Upper lobe of left lung (tissue), 4 donors: ENCODE results near the gene MAP3K12.

ENCODE experiments used
- POLR2A ChIP-seq, 4 donors: fragments of 450-650 bp; IDR thresholded peaks; one replicate each; pipeline ENCODE4 v1.5.1; 2016 to 2017; ENCODE audit warnings: antibody characterized with exemption in 4 of 4, mild to moderate bottlenecking in 2 of 4
- POLR2AphosphoS5 ChIP-seq, 2 donors: sonication (generic); formaldehyde crosslinking; IDR thresholded peaks; one replicate each; pipeline ENCODE4 v1.5.1; 2017; ENCODE audit warnings: antibody characterized with exemption in 2 of 2

GRCh38 chr12:53431187-53431586, 68.1 kb downstream of the MAP3K12 start:
- TF ChIP-seq POLR2A (IDR thresholded peaks at IDR 0.05) (no peak), POLR2AphosphoS5 (IDR thresholded peaks at IDR 0.05) (no peak)
